ENCODE results near the gene LAMA3.

The LAMA3 gene

DNA sequence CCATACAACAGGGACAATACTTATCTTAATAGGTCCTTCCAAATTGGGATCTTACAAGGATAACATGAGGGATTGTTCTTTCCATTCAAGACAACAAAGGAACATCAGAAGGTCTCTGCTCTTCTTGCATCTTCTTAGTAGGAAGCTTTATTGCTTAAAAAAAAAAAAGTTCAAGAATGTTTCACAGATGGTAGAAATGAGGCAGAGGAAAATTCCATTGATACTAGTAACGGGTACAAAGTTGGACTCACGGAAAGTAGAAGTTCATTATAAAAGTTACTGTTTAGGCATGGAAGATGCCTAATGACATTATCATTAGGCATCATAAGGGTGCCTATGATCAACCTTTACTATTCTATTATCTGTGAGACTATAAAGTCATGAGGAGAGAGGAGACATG, 136.2 kb downstream of the LAMA3 start:
- no peak for DNase-seq

DNA sequence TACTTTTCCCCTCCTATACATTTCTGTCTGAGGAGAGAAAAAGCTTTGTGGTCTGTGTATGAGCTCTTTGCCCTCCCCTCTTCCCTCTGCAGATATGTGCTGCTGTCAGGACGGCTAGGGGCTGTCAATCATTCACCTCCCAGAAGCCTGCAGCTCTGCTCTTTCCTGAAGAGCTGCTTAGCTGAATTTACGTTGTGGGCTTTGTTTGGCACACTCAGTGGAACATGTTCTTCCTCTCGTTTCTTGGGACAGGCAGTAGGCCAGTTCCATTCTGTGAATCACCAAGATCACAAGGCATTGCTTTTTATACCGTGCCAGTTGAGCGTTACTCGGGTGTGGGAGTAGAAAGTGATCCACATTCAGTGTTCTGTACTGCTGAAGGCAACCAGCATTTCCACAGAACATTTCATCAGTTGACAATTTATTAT, 136.7 kb downstream of the LAMA3 start:
- DNase-seq = peak; percentile 80

DNA sequence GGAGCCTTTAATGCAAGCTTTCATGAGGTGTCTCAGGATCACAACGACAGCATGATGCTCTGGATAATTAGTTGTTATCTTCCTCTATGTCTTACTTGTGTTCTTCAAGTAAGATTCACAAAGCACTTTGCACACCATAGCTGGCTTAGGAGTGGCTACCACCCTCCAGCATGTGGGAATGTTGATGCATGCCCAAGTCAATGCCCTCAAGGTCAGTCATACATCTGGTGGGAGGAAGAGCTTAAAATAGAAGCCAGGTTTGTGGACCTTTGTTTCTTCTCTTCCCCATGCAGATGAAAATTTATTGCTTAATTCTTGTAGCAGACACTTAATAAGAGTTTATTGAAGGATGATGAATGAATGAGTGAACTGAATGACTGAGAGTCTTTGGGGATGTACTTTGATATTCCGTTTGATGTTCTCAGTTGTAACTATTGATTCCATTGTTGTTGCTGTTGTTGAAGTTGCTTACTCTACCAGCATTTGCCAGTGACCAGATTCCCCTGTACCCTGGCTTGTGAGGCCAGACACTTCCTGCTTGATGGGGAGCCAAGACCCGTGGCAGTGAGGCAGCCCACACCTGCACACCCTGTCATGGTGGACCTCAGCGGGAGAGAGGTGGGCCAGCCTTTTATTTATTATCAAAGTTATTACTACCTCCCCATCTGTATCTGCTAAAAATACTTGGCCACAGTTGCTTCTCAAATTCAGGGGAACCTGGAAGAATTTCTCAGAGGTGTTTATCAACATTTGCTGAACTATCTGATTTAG, 137.8 kb downstream of the LAMA3 start:
- DNase-seq = no peak

DNA sequence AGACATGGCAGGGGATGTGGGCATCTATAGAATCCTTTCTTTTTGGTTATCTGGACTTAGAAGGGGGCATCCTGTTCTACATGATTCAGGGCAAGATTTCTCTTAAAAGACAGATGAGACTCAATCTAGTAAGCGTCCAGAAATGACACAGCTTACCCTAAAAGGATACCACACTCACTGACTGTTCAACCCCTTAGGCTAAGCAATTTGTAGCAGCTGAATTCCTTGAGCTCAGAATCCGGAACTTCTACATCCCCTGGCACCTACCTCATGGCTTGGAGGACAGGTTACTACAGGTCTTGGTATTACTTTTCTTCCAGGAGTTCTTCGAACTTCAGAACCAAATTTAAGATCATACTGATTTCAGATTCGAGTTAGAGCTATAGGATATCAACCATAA, 138.4 kb downstream of the LAMA3 start:
- DNase-seq = no peak

DNA sequence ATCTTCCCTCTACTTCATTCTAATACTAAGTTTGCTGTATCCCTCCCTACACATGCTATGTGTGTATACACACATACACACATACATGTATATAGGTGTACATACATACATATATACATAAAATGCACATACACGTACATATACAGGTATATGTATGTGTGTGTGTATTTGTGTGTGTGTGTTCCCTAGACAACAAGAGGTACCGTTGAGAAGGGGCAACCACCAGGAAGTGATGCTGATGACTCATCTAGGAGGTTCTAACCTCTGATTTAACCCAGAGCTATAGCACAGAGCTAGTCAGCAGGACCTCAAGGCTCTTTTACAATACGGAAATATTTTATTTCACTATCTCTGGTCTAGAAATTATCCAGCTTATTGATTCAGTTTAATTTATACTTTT, 139.2 kb downstream of the LAMA3 start:
- DNase-seq = peak; percentile 71

DNA sequence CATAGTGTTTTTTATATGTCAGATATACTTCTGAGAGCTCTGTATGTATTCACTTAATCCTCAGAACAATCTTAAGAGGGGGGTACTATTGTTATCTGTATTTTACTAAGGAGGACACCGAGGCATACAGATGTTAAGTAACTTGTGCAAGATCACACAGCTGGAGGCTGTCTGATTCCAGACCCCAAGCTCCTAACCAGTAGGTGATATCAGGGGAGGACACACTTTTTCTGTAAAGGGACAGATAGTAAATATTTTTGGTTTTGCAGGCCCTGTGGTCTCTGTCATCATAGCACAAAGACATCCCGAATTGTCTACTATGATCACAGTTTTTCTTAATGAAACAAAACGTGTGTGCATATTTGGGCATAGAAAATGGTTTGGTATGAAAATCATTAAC, 143.7 kb downstream of the LAMA3 start:
- no peak for DNase-seq

DNA sequence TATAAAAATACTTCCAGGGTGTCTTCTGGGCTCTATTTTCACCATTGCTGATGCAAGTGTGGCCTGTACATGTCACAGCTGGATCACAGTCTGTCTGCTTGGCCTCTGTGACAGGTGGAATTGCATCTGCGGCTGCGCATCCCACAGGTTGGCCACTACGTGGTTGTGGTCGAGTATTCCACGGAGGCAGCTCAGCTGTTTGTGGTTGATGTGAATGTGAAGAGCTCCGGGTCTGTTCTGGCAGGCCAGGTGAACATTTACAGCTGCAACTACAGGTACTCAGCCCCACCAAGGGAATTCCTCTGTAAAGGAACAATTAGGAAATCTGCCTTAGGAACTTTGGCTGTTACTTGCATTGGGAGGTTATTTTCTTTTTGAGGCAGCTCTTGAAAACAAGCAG, 144.5 kb downstream of the LAMA3 start:
- DNase-seq = no peak

DNA sequence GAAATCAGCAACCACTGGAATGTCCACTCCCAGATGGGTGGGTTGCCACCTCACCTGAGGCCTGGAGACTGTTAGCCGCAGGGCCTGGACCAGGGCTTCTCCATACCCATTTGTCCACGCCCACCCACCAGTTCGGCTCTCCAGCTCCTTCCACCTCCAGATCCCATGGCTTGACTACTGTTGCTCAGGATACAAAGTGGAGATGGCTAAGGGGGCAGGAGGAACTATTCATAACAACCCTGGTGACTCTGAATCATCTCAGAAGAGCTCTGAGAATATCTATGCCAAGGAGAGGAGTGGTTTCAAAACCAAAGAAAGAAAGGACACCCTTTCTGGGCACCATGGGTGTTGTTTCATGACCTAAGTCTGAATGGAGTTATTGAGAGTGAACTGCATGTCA, 145.8 kb downstream of the LAMA3 start:
- peak; percentile 89 for DNase-seq

DNA sequence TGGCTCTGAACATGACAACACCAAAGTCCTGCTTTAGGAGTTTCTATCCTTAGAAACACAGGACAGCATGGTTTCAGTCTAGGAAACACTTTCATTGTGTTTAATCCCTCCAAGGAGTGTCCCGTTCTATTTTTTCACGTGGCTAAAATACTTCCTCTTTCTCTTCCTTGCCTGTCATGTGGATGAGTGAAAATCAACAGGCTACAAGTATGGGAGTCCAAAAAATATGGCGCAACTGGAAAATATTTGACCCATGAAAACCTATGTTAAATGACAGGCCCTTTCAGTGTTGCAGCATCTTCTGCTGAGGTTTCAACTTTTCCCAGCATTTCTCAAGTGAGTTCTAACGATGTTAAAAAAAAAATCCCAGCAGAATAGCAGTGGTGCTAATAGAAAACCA, 146.3 kb downstream of the LAMA3 start:
- DNase-seq = peak; percentile 96

DNA sequence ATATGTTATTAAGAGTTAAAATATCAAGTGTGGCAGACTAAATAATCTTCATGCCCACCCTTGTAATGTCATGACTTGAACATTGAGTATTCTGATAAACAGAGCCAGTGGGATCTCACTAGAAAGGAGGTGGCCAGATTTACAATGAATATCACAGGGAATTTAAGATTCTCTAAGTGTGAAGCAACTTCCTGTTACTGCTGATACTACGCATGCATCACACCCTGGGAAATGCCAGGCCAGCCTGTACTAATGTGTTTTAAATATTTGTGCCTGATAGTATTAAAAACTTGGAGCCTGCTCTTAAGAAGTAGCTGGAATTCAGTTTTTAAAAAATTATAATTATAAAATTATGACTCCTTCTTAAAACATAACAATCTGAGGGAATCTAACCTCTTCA, 148.3 kb downstream of the LAMA3 start:
- peak; percentile 86 for DNase-seq

DNA sequence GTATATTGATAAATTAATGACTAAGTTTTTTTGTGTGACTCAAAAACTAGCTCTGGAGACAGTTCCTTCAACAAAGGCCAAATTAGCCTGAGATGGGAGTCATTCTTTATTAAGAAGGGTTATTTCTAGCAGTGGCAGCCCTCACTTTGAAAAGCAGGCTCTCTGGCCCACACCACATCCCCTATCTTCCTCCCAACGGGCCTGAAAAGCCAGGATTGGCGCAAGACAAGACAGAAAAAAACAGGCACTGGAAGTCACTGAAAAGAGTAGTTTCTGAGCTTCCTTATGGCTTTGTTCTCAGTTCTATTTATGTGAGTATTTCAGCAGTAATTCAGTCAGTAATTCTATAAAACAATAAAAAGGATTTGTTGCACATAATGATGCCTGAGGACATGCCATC, 149.0 kb downstream of the LAMA3 start:
- DNase-seq = peak; percentile 23

DNA sequence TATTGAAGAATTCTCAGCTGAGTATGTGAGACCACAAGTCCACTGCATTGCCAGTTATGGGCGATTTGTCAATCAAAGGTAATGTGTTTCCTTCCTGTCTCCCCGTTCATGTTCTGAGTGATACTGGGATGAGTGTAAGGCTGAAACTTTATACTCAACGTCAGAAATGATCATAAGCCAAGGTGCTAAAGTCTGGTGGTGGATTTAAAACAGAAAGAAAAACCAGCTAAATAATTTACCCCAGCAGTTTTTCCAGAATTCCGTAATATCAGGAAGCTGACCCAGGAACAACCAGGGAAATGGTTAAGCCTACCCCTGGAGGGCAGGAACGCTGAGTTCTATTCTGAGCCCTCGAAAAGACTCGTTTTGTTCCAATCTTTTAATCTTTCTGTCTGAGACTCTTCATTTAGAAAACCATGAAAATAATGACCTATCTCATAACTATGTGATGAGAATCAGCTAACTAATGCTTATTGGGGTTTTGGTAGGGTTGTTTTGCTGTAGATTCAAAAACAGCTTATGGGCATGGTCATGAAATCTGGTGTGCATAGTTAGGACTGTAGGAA, 149.6 kb downstream of the LAMA3 start:
- peak; percentile 27 for DNase-seq

DNA sequence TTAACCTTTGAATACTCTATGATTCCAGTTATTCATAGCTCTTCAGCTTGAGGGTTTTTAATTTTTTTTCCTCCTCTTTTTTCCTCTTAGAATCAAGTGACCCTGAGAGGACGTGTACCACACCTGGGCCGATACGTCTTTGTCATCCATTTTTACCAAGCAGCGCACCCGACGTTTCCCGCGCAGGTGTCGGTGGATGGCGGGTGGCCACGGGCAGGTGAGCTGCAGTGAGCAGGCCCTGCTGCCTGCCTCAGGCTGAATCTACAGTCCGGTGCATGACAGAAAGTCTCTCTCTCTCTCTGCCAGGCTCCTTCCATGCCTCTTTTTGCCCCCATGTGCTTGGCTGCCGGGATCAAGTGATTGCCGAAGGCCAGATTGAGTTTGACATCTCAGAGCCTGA, 153.1 kb downstream of the LAMA3 start:
- no peak for DNase-seq

DNA sequence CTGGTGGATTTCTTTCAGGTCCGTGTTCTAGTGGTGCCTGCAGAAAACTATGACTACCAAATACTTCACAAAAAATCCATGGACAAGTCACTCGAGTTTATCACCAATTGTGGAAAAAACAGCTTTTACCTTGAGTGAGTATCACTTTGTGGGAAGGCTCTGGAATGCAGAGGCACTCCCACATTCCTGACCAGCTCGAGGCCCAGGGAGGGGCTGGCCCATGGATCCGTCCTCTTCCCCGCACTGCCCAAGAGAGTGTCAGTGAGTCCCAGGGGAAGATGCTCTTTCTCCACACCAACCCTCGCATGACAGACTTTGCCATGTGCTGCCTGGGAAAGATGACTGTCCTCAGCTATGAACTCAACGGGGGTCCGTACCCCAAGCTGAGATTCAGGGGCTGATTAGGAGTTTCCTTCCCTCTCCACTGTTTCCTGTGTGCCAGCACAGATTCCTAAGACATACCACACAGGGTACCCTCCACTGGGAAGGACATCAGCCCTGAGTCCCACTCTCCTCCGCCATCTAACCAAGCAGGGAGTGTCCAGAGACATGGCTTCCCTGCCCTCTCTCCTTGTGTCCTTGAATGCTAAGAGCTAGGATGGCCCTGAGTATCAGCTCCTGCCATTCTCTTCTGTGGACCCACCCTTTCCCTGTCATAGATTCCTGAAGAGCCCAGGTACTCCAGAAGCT, 155.9 kb downstream of the LAMA3 start:
- DNase-seq = no peak

DNA sequence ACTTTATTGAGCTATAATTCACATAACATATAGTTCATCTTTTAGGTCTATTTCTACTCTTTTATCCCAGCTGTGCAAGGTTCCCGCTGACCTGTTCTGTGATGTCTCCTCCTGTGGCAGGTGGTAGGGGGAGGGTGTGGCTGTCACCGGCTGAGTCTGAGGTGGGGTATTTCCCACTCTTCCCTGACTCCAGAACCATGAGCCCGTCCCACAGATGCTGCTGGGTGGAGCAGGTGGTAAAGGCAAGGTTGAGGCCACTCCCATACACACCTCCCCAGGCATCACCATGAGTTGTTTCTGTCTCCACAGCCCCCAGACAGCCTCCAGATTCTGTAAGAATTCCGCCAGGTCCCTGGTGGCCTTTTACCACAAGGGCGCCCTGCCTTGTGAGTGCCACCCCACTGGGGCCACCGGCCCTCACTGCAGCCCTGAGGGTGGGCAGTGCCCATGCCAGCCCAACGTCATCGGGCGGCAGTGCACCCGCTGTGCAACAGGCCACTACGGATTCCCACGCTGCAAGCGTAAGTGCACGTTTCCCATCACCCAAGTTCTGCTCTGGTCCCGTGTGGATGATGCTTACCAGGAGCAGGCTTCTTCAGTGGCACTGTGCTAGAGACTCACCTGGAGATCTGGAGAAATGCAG, 156.9 kb downstream of the LAMA3 start:
- DNase-seq = no peak

DNA sequence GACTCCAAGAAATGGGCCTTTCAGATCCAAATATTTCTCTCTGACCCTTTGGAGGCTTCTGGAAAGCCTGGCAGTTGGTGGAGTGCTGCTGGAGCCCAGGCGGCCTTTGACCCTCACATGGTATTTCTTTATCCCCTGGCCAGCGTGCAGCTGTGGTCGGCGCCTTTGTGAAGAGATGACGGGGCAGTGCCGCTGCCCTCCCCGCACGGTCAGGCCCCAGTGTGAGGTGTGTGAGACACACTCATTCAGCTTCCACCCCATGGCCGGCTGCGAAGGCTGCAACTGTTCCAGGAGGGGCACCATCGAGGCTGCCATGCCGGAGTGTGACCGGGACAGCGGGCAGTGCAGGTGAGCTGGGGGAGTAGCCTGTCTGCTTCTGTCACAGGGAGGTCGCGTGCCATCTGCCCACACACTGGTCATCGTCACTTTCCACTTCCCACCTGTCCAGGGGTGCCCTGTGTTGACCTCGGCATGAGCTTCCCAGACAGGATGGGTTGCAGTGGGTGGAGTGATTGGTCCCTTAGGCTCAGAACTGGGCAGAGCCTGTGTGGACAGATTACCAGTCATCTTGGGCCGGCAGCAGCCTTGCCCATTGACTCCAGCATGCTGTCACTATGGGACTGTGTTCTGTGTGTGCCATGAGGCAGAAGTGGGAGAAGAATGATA, 158.2 kb downstream of the LAMA3 start:
- no peak for DNase-seq

DNA sequence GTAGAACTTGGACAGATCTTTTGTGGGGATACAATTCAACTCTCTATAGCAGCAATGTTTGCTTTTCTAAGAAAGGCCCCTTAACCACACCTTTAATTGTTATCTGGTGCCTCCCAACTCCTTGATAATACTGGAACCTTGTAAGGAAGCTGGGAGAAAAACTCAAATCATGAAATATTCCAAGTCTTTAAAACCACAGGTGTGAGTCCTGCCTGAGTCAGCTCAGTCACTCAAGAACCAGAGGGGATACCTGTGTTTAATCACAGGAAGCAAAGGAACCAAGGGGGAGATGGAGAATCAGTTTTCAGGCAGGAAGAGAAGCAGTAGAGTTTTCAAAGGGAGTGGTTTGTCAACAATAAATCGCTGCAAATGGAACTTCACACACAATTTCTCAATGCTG, 159.9 kb downstream of the LAMA3 start:
- DNase-seq = no peak

DNA sequence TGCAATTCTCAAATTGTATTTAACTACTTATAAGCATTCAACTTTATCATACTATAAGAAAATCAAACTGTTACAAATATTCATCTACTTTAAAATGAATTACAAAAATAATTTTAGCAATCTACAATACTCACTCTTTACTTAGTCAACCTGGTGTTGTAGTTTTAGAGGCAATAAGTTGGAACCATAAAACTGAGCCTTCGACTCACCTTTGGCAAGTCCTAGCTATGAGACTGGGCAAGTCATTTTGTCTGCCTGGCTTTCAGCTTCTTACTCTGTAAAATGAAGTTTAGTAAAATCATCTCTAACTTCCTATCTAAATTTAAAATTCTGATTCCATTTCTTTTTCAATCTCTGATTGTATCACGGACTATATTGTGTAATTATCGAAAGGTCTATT, 161.0 kb downstream of the LAMA3 start:
- no peak for DNase-seq

DNA sequence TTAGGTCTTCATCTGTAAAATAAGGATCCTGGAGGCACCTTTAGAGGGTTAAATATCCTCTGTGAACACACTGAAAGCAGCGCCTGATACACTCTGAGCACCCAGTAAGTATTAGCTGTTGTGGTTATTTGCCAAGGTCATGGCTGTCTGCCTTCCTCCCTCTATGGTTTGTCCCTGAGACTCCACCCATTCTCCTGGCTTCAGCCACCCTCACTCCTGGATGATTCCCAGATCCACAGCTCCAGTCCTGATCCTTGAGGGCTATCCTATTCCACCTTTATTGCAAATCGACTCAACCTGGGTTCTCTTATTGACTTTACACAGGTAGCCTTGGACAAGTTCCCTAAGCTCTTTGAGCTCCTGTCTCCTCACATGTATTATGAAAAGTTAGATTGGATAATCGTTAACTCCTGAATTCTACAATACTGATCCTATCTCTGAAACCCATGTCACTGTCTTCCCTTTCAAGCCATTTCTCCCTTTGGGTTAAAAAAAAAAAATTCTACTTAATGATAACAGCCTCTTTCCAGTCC, 162.3 kb downstream of the LAMA3 start:
- DNase-seq = no peak

DNA sequence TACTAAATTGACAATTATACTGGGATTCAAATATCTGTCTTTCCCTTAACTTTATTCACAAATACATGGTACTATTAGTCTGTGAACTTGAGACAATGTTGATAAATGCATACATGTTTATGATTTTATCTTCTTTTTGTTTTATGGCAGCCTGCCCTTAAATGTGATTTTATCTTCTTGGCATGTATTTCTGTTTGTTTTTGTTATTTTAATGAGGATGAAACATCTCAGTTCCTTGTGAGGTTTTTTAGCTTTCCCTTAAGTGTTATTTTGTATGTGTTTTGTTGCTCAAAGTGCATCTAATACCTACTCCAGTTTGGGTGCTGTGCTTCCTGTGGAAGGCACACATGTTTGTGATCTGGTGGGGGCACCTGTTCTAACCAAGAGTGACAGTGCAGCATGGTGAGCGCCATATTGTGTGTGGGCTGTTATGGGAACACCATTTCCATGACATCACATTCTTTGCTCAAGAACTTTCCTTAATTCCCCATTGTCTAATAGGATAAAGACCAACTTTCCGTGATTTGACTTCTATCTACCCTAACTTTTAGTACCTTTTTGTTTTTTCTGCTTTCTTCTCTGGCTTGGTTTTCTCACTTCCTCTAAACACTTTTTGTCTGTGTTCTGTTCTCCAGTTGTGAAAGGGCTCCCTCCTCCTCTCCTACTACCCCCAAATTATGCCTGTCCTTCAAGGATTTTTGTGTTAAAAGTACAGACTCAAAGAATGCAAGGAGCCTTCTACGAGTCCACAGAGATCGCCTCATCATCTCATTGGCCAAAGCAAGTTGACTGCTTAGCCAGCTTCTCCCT, 163.2 kb downstream of the LAMA3 start:
- DNase-seq = no peak

DNA sequence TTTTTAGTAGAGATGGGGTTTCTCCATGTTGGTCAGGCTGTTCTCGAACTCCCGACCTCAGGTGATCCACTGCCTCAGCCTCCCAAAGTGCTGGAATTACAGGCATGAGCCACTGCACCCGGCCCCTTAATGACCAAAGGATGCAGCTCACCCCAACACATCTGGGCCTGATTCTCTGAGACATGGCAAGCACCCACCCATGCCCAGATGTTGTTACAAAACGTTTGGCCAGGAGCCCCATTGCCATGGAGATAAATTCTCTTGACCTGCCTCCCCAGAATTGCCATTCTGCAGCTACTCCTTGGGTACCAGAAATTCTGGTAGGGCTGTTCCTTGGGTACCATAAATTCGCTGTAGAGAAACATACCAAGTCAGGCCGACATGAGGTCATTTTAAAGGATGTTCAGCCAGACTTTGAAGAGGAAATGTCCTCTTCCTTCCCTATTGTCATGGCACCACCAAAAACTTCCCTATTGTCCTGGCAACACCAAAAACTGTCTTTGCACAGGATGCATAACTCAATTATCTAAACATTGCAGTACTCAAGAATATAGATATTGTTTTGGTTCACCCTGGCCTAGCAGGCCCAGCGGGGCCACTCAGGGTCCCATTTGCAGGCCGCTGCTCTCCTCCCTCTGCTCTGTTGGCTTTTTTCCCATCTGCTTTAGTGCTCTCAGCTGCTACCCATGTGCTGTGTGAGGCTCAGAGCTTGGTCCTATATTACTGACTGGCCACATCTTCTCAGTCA, 164.4 kb downstream of the LAMA3 start:
- DNase-seq = no peak

All from suppressor macrophage treated with lipopolysaccharide for 4 hours (primary cell).